LNCaP clone FGC (cell line): ENCODE data around the gene CSF3R.

Source experiments
- DNase-seq: peaks from one replicate; pipeline ENCODE4 v3.0.0-alpha.2; 2011; ENCODE audit warnings: low read depth
- H3K4me3 ChIP-seq: 2 replicates; pipeline ENCODE4 v1.5.1; 2011; ENCODE audit warnings: mild to moderate bottlenecking, low read depth, low read length, control low read depth
- TF ChIP-seq, protein P1 (sequence below): IDR thresholded peaks from 2 replicates; pipeline ENCODE4 v1.5.1; 2012; ENCODE audit warnings: mild to moderate bottlenecking; ENCODE audit not compliant: control insufficient read depth, insufficient read depth; ENCODE audit errors: extremely low read depth

The CSF3R gene

DNA sequence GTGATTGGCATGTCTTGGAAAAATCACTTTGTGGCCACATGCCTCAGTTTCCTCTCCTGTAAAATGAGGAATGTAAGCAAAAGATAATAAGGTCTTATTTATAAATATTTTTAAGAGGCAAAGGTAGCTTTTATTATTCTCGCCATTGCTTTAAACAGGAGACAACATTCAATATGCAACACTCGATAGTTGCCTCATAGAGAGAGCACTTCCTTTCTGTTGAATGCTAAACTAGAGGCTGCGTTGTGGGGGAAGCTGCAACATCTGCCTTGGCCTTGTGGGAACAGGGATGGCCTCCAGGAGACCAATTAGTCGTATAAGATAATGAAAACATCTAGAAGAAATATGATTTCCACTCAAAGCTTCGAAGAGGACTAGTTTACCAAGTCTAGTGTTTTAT, 36.0 kb downstream of the CSF3R start:
- TF ChIP-seq, protein P1, sequence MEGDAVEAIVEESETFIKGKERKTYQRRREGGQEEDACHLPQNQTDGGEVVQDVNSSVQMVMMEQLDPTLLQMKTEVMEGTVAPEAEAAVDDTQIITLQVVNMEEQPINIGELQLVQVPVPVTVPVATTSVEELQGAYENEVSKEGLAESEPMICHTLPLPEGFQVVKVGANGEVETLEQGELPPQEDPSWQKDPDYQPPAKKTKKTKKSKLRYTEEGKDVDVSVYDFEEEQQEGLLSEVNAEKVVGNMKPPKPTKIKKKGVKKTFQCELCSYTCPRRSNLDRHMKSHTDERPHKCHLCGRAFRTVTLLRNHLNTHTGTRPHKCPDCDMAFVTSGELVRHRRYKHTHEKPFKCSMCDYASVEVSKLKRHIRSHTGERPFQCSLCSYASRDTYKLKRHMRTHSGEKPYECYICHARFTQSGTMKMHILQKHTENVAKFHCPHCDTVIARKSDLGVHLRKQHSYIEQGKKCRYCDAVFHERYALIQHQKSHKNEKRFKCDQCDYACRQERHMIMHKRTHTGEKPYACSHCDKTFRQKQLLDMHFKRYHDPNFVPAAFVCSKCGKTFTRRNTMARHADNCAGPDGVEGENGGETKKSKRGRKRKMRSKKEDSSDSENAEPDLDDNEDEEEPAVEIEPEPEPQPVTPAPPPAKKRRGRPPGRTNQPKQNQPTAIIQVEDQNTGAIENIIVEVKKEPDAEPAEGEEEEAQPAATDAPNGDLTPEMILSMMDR = no peak
- DNase-seq = no peak
- no peak overlapping the region for H3K4me3 ChIP-seq

DNA sequence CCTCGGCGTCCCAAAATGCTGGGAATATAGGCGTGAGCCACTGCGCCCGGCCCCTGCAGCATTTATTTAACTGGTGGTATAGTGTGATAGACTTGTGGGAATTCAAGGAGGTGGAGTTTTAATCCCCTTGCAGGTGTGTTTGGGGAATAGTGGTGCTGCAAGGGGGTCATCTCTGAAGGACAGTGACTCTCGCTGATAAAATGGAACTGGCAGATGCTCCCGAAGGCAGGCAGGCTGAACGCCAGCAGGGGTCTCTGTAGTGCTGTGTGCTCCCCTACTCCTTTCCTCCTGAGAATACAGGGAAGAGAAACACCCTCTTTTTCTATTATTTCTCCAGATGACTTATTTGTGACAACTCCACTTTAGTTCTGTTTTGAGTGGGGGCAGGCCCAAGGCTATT, 36.4 kb downstream of the CSF3R start:
- H3K4me3 ChIP-seq = no peak overlapping the region
- TF ChIP-seq, protein P1 = no peak
- DNase-seq = no peak

DNA sequence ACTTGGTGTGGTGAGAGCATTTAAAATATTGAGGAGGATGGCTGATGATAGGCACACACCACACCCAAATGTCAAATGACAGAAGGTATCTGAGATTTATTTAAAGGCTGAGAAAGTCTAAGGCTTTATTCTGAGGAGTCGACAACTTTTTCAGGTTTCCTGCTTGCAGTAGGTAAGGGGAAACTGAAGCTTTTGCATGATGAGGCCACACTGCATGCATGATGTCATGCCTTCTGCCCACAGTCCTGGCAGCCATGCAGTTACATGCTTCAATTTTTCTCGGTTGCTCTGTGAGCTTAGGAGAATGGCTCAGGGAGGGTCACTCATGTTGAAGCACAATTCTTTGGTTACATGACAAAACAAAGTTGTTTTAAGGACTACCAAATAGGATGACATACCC, 39.4 kb downstream of the CSF3R start:
- TF ChIP-seq, protein P1 = no peak

DNA sequence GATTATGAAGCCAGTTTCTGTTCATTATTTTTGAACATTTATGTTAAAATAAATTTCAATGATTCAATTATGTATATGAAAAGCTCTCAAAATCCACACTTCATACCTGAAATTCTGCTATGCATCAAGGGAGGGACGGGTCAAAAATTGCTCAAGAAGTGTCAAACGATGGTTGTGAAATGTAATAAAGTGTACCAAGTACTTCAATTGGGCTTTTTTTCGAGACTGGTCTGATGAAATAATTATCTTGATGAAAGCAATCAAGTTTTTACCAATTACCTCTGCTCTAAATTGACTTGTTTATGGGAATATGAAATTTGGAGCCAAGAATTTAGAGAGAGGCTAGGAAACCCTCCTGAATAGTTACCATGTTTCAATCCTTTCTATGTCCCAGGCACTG, 40.4 kb downstream of the CSF3R start:
- H3K4me3 ChIP-seq = no peak overlapping the region
- TF ChIP-seq, protein P1 = no peak
- no peak for DNase-seq

More for the DNA sequence above, 39.4 kb downstream of the CSF3R start:
- no peak overlapping the region for H3K4me3 ChIP-seq
- no peak for DNase-seq

DNA sequence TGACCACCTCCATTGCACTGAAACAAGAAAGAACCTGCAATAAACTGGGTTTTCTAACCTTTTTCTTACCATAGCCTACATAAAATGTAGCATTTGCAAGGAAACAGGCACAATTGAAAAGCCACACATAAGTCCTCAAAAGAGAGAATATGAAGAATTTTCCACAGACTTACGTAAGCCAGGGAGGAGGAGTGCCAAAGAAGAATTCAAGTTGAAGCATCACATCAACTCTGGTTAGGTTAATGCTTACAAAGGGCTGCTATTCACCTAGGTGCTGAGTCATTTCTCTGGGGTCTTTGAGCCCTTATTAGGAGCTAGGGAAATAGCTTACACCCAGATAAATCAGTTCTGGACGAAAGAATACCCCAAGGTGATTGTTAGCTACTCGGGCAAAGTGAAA, 42.1 kb downstream of the CSF3R start:
- TF ChIP-seq, protein P1 = no peak

DNA sequence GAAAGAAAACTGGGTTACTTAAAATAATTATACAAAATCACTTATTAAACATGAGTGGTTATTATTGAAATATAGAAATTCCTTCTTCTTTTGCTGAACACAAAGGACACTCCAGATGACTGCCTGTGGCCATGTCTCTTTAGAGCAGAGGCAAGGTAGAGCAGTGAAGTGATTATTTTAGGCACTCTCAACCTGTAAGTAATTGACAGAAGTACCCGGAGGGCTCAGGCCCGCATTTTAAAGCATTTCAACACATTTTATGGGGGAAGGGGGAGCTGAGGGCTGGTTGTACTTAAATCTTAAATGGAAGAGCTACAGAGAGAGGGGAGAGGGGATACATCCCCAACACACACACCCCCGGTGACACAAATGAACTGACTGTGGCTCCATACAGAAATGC, 42.7 kb downstream of the CSF3R start:
- TF ChIP-seq, protein P1 = no peak
- no peak overlapping the region for H3K4me3 ChIP-seq

More for the DNA sequence above, 42.1 kb downstream of the CSF3R start:
- H3K4me3 ChIP-seq = no peak overlapping the region
- no peak for DNase-seq

DNA sequence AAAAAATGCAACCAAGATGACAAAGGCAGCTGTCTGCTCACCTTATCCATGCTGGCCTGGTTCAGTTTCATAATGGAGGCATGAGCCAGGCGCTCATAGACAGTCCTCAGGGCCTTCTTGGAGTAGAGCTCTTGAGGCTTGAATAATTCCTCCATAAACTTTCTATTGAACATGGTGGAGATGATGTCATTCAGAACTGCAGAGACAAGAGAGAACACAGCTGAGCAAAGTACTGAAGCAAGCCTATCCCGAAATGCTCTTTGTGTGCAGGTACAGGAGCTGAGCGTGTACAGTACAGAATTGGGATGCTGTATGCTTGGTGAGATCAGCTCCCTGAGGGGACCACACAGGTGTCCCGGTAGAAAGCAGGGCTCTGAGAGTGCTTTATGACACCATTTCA, 44.0 kb downstream of the CSF3R start:
- no peak overlapping the region for H3K4me3 ChIP-seq
- TF ChIP-seq, protein P1 = no peak
- no peak for DNase-seq

More for the DNA sequence above, 42.7 kb downstream of the CSF3R start:
- no peak for DNase-seq
